Measurements from ENCODE around the gene ANKRD50. TPM values are rescaled to one million over a fixed set of nuclear protein-coding genes. Genes with fewer than 3 reads are reported as not detected.

ANKRD50 gene
- total RNA-seq, 1 experiment from 2014 or later, result 16.5 TPM

- H3K4me2 ChIP-seq (ENCODE audit: low read length), result no peak overlapping the region
- POLR2A ChIA-PET, result no interaction called here
Measured at GRCh38 chr4:124738994-124739393, 26.5 kb upstream of the ANKRD50 start.

More at GRCh38 chr4:124738994-124739393, 26.5 kb upstream of the ANKRD50 start:
- intact Hi-C loops (cut with micrococcal nuclease), result no loop called here
- Histone ChIP-seq H3K79me2 (ENCODE audit: insufficient read depth, low read length) (no peaks in the 10 kb centered on the region), H3K9me2 (ENCODE audit: insufficient read depth) (no peaks in the 10 kb centered on the region), H3K4me1 (ENCODE audit: control insufficient read depth in 1 of 2, insufficient read depth in 2 of 2, low read length in 2 of 2) (no peaks in the 10 kb centered on the region), H3K9me3 (ENCODE audit: control insufficient read depth in 1 of 2, insufficient read depth in 1 of 2, low read depth in 1 of 2, low read length in 2 of 2) (no peaks in the 10 kb centered on the region), H3K4me3 (replicated peaks in 1 of 2; ENCODE audit: low read depth in 1 of 2, low read length in 2 of 2) (no peak overlapping the region), H4K20me1 (ENCODE audit: insufficient read depth) (no peaks in the 10 kb centered on the region), H3K27me3 (ENCODE audit: insufficient read depth, low read length) (no peaks in the 10 kb centered on the region), H2AFZ (ENCODE audit: low read depth, low read length, poor library complexity, severe bottlenecking) (no peak overlapping the region), H3K9ac (ENCODE audit: low read length) (no peak overlapping the region), H3K36me3 (ENCODE audit: control insufficient read depth in 1 of 2, insufficient read depth in 2 of 2, low read length in 2 of 2) (no peaks in the 10 kb centered on the region), H3K27ac (ENCODE audit: low read depth, low read length) (no peak overlapping the region)
- no TSS peak for BruUV-seq (replicated peaks)
- no peak for DNase-seq (ENCODE audit: low read depth, low spot score)
- RAD21 ChIA-PET (ENCODE audit: low non-redundant PET in 1 of 2, low total read pairs in 2 of 2, uncharacterized antibody in 2 of 2, unreplicated experiment in 2 of 2), result interaction anchor here in 1 of 2 experiments (0.7 kb wide), 1 partner anchor 165 kb away, joined by 3 read pairs; no protein-coding TSS in a partner anchor
- ATAC-seq, result no peak
- CTCF ChIA-PET, result no interaction called here
- TF ChIP-seq ELF1 (IDR thresholded peaks at IDR 0.05; ENCODE audit: borderline replicate concordance, low read depth), result no peak
- TF ChIP-seq EGR1 (IDR thresholded peaks at IDR 0.05; ENCODE audit: low read depth), result no peak
- no peak for TF ChIP-seq RAD21 (IDR thresholded peaks at IDR 0.05; ENCODE audit: low read depth)
- TF ChIP-seq SP1 (IDR thresholded peaks at IDR 0.05; ENCODE audit: low read depth), result no peak
- TF ChIP-seq ZBTB33 (IDR thresholded peaks at IDR 0.05; ENCODE audit: extremely low read depth, insufficient replicate concordance, low read length), result no peak
- no peak for TF ChIP-seq ZNF274 (IDR thresholded peaks at IDR 0.05; ENCODE audit: low read depth, low read length)
- no peak for TF ChIP-seq REST (IDR thresholded peaks at IDR 0.05; ENCODE audit: low read depth)
- no peak for TF ChIP-seq FOSL1 (IDR thresholded peaks at IDR 0.05; ENCODE audit: low read depth)
- no peak for TF ChIP-seq CTCF (IDR thresholded peaks at IDR 0.05 in 2 of 3, conservative IDR thresholded peaks at IDR 0.05 in 1 of 3; ENCODE audit: borderline replicate concordance in 1 of 3, insufficient read depth in 1 of 3, low read depth in 2 of 3, low read length in 2 of 3)
- no peak for TF ChIP-seq EZH2 (IDR thresholded peaks at IDR 0.05)
- no peak for TF ChIP-seq ATF3 (IDR thresholded peaks at IDR 0.05)
- no peak for TF ChIP-seq ZFX (IDR thresholded peaks at IDR 0.05)
- TF ChIP-seq TCF7L2 (IDR thresholded peaks at IDR 0.05; ENCODE audit: borderline replicate concordance, extremely low read depth, insufficient read depth, insufficient read length), result no peak
- no peak for TF ChIP-seq JUND (IDR thresholded peaks at IDR 0.05)
- no peak for TF ChIP-seq MAX (IDR thresholded peaks at IDR 0.05)
- no peak for TF ChIP-seq SIN3A (IDR thresholded peaks at IDR 0.05; ENCODE audit: low read depth)
- no peak for TF ChIP-seq SRF (IDR thresholded peaks at IDR 0.05; ENCODE audit: low read depth)

All from HCT116 (cell line).